AG08395 (cell line): ENCODE data around the gene EME1.
"Not testable (repeated sequence)": the region's sequence is repeated elsewhere in the genome, so short reads cannot be mapped to it uniquely, and the experiment has no call there.

Source experiments
- DNase-seq: peaks from one replicate; pipeline ENCODE4 v3.0.0; 2012; ENCODE audit warnings: mixed read lengths, low spot score

Gene EME1

GRCh38 chr17:50426814-50427787, 54.1 kb downstream of the EME1 start:
- DNase-seq, result peak; percentile 57

GRCh38 chr17:50428126-50428525, 55.1 kb downstream of the EME1 start:
- DNase-seq, result not testable (repeated sequence)

GRCh38 chr17:50428831-50429424, 55.9 kb downstream of the EME1 start:
- no peak for DNase-seq

- DNase-seq, result no peak
These were observed 56.8 kb downstream of the EME1 start for GRCh38 chr17:50429793-50430192.
